Neural cell (in vitro differentiated cells): ENCODE measurements around the gene DHX38.

Experiments used
- CTCF ChIP-seq: fragments of 450-650 bp; IDR thresholded peaks from 2 replicates; pipeline ENCODE4 v1.5.1; 2014; ENCODE audit warnings: antibody characterized with exemption, mild to moderate bottlenecking, moderate library complexity; ENCODE audit not compliant: poor library complexity, severe bottlenecking
- EP300 ChIP-seq: fragments of 450-650 bp; conservative IDR thresholded peaks from 2 replicates; pipeline ENCODE4 v1.6.1; 2014; ENCODE audit warnings: antibody characterized with exemption, mild to moderate bottlenecking, moderate library complexity; ENCODE audit not compliant: poor library complexity, severe bottlenecking
- EZH2 ChIP-seq: fragments of 200-600, 300-800 bp; shearing (Covaris generic), sonication (generic); IDR thresholded peaks from 2 replicates; pipeline ENCODE4 v1.6.1; 2014; ENCODE audit warnings: antibody characterized with exemption, low read length, borderline replicate concordance, mild to moderate bottlenecking; ENCODE audit not compliant: insufficient read depth, poor library complexity, severe bottlenecking
- POLR2AphosphoS5 ChIP-seq: IDR thresholded peaks from 2 replicates; pipeline ENCODE4 v1.6.1; 2012
- RAD21 ChIP-seq: fragments of 450-650 bp; conservative IDR thresholded peaks from 2 replicates; pipeline ENCODE4 v1.6.1; 2014; ENCODE audit warnings: antibody characterized with exemption, mild to moderate bottlenecking, moderate library complexity
- TAF1 ChIP-seq: IDR thresholded peaks from 2 replicates; pipeline ENCODE4 v1.6.1; 2012; ENCODE audit warnings: low read depth
- TF ChIP-seq, protein P1 (sequence below): IDR thresholded peaks from 2 replicates; pipeline ENCODE4 v1.6.1; 2012; ENCODE audit warnings: borderline replicate concordance

DNA sequence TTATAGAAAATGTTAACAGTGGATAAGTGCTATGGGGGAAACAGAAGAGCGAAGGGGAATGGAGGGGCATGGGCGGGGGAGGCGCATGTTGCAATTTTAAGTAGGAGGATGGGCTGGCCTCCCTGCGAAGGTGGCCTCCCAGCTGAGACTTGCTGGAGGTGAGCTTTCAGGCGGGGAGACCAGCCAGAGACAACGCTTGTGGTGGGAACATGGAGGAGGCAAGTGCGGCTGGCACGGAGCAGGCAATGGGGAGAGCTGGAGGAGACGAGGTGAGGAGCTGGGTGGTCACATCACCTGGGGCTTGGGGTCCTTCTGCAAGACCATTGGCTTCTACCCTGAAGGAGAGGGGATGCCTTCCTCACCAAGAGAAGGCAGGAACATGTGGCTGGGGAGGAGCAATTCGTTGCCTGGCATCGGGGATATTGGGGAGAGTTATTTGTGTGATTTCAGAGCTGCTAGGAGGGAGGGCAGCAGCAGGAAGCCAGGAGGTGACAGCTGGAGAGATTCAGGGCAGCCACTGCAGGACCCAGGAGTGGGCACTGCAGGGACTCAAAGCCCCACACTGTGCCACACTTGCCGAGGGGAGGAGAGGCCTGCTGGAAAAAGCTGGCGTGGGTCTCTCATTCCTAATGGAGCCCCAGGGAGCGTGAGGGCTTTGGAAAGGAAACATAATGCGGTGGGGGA lies 43.9 kb downstream of the DHX38 start:
- TF ChIP-seq CTCF (no peak), POLR2AphosphoS5 (no peak), EP300 (no peak), EZH2 (no peak), TAF1 (no peak), RAD21 (no peak)
- TF ChIP-seq, protein P1, sequence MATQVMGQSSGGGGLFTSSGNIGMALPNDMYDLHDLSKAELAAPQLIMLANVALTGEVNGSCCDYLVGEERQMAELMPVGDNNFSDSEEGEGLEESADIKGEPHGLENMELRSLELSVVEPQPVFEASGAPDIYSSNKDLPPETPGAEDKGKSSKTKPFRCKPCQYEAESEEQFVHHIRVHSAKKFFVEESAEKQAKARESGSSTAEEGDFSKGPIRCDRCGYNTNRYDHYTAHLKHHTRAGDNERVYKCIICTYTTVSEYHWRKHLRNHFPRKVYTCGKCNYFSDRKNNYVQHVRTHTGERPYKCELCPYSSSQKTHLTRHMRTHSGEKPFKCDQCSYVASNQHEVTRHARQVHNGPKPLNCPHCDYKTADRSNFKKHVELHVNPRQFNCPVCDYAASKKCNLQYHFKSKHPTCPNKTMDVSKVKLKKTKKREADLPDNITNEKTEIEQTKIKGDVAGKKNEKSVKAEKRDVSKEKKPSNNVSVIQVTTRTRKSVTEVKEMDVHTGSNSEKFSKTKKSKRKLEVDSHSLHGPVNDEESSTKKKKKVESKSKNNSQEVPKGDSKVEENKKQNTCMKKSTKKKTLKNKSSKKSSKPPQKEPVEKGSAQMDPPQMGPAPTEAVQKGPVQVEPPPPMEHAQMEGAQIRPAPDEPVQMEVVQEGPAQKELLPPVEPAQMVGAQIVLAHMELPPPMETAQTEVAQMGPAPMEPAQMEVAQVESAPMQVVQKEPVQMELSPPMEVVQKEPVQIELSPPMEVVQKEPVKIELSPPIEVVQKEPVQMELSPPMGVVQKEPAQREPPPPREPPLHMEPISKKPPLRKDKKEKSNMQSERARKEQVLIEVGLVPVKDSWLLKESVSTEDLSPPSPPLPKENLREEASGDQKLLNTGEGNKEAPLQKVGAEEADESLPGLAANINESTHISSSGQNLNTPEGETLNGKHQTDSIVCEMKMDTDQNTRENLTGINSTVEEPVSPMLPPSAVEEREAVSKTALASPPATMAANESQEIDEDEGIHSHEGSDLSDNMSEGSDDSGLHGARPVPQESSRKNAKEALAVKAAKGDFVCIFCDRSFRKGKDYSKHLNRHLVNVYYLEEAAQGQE: no peak
